ENCODE measurements around the gene RUNX1.
A peak's percentile ranks its signal among the peaks of the same experiment; 100 is the strongest.

The RUNX1 gene

GRCh38 chr21:34915364-34915841, 133.7 kb downstream of the RUNX1 start:
- peak; percentile 88 for DNase-seq

DNA sequence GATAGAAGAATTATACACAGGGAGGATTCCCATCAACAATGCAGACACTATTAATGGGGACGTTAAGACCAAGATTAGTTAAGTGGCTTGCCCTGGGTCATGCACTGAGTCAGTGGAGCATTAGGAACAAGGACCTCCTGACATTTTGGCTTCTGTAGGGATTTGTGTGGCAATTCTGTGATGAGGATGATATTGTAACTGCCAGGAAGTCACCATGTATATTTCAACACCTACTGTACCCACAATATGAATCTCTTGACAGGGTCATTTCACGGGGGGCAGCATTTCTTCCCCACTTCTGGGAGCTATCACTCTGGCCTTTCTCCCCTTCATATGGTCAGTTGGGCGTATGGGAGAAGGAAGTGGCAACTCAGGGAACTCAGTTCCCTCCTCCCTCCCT, 134.9 kb downstream of the RUNX1 start:
- DNase-seq = no peak

DNA sequence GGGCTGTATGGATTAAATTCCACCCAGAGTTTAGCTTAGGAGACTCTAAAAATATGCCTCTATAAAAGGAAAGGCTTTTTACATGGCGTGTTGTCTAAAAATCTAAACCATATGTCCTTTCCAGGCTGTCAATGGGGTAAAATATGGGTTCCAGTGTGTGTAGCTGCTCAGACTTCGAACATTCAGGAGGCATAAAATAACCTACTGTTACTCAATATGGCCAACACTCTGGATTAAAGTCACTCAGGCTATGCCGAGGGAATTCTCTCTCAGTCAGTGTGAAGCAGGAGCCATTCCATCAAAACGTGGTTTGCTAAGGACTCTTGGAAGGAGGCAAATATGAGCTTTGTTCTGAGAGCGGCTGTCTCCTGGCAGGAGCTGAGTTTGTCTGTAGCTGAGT, 135.3 kb downstream of the RUNX1 start:
- DNase-seq = peak; percentile 93

DNA sequence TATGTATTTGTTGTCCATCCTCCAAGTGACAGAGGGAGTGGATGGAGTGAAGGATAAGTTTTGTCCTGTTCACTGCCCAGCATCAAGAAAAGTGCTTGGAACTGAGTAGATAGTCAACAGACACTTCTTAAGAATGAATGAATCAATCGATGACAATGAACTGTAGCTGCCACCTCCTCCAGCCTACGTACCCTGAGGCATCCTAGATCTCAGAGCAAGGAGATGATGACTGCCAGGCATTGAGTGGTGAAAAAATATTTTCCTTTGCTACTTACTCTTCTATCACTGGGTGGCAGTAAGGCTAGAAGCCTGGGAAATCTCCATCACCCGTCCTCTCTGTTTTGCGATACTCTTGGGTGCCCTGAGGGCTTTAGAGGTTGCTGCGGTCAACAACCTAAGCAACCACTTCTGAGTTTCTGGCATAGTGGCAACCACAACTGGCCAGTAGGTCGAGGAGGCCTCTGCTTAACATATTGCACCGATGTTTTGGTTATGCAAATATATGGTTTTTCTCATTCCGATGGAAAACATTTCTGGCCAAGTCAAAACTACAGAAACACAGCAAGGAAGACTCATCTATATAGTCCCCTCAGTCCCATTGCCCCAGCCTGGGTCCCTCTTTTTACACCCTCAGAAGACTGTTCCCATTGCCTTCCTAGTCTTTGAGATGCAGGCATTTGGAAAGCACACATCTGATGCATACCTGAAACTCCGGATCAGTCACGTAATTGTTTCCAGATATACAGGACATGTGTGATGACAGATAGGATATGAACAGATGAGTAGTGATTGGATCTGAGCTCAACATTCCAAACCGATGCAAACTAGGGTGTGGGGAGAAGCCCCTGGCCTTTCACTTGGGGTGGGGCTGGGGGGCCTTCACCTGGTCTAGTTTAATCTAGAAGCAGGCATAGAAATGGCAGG, 136.8 kb downstream of the RUNX1 start:
- DNase-seq = peak; percentile 66

GRCh38 chr21:34911360-34911759, 137.7 kb downstream of the RUNX1 start:
- no peak for DNase-seq

- no peak for DNase-seq
These were observed 138.7 kb downstream of the RUNX1 start for GRCh38 chr21:34910396-34910795.

DNA sequence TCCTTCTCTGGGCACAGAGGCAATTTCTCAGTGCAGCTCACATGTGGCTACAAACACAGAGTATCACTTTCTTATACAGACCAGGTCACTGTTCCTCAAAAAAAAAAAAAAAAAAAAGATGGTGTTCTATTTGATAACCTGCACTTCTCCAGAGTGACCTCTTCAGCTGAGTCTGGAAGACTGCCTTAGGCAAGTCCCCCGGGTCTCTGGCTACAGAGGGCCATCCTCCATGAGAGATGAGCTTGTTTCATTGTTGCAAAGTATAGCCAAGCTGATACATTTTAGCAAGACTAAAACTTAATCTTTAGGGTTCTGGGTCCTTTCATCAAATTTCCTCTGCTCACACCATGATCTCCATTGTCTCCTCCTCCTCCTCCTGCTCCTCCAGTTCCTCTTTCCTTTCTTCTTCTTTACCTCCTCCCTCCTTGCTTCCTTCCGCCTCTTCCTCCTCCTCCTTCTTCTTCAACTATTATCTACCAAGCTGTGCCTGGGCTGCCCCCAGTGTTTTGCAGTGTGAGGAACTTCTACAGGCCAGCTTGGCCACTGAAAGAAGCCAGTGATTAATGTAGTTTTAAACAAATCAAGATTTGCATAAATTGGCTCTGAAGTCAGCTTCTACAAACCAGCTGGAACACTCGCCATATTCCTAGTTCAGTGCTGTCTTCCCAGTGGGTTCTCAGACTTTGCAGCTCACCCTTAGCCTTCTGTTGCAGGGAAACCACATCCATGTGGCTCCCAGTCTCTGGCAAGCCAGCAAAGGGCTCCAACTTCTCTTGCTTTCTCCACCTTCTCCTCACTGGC, 139.4 kb downstream of the RUNX1 start:
- DNase-seq = peak; percentile 40

GRCh38 chr21:34908419-34909055, 140.6 kb downstream of the RUNX1 start:
- peak; percentile 46 for DNase-seq

GRCh38 chr21:34907461-34908418, 141.4 kb downstream of the RUNX1 start:
- no peak for DNase-seq

GRCh38 chr21:34906401-34906800, 142.7 kb downstream of the RUNX1 start:
- DNase-seq = no peak

- DNase-seq = no peak
These were observed 143.9 kb downstream of the RUNX1 start for GRCh38 chr21:34905218-34905537.

GRCh38 chr21:34904526-34905217, 144.4 kb downstream of the RUNX1 start:
- DNase-seq = no peak

- DNase-seq = peak; percentile 71
These were observed 148.7 kb downstream of the RUNX1 start for GRCh38 chr21:34900376-34900775.

DNA sequence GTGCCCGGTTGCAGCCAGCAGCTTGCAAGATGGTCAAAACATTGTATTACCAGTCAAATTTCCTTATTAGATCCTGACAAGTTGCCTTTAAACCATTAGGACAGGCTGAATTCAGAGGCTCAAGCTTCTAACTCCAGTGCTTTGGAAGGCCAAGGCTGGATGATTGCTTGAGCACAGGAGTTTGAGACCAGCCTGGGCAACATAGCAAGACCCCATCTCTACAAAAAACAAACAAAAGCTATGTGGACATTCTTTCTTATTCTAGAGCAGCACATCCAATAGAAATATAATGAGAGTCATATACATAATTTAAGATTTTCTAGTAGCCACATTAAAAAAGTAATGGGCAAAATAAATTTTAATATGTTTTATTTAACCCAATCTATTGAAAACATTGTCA, 149.3 kb downstream of the RUNX1 start:
- DNase-seq = no peak

DNA sequence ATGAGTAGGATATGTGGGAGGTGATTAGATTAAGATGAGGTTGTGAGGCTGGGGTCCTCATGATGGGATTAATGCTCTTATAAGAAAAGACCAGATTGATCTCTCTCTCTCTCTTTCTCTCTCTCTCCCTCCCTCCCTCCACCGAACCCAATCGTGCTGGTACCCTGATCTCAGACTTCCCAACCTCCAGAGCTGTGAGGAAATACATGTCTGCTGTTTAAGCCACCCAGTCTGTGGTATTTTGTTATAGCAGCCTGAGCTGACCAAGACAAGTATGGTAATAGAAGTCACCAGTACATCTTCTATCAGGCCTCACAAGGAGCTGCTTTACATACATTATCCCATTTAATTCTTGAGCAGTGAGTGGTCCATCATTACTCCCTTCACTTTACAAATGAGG, 149.8 kb downstream of the RUNX1 start:
- DNase-seq = no peak

GRCh38 chr21:34897828-34898227, 151.3 kb downstream of the RUNX1 start:
- DNase-seq = no peak

GRCh38 chr21:34894401-34894800, 154.7 kb downstream of the RUNX1 start:
- DNase-seq = no peak

DNA sequence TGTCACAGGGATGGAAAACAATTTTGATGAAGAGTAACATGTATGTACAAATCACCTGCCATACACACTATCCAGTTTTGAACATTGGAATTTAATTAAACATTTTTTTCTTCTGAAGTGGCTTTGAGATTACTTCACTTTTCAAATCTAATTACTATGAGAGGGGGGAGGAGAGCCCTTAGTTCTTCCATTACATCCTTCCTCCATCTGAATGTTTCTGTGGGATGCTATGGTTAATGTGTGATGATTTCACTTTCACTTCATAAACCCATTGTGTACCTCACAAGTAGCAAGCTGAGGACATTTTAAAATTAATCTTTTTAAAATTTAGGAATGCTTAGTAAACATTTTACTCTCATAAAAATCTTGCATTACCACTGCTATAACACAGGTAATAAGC, 156.9 kb downstream of the RUNX1 start:
- peak; percentile 50 for DNase-seq

DNA sequence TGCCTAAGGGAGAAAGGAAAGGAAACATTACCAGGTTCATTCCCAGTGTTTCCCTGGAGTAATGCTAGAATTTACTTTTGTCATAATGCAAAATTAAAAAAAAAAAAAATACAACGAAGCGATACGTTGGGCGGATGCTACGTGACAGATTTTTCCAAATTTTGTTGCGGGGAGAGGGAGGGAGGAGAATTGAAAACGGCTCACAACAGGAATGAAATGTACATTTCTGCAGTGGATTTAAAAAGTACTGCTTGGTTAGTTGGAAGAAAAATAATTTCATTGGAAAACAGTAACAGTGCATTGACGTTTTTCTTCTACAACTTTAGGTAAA, 157.5 kb downstream of the RUNX1 start:
- DNase-seq = no peak

DNA sequence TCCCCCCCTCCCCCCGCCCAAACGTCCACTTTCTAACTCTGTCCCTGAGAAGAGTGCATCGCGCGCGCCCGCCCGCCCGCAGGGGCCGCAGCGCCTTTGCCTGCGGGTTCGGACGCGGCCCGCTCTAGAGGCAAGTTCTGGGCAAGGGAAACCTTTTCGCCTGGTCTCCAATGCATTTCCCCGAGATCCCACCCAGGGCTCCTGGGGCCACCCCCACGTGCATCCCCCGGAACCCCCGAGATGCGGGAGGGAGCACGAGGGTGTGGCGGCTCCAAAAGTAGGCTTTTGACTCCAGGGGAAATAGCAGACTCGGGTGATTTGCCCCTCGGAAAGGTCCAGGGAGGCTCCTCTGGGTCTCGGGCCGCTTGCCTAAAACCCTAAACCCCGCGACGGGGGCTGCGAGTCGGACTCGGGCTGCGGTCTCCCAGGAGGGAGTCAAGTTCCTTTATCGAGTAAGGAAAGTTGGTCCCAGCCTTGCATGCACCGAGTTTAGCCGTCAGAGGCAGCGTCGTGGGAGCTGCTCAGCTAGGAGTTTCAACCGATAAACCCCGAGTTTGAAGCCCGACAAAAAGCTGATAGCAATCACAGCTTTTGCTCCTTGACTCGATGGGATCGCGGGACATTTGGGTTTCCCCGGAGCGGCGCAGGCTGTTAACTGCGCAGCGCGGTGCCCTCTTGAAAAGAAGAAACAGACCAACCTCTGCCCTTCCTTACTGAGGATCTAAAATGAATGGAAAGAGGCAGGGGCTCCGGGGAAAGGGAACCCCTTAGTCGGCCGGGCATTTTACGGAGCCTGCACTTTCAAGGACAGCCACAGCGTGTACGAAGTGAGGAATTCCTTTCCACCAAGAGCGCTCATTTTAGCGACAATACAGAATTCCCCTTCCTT, 158.1 kb downstream of the RUNX1 start:
- peak; percentile 78 for DNase-seq

GRCh38 chr21:34890470-34890723, 158.7 kb downstream of the RUNX1 start:
- DNase-seq = no peak
